ENCODE measurements around the gene BFAR. TPM values are rescaled to one million over a fixed set of nuclear protein-coding genes. Genes with fewer than 3 reads are reported as not detected.
A peak's percentile ranks its signal among the peaks of the same experiment; 100 is the strongest.

The BFAR gene
- total RNA-seq: 100 to 1,000 TPM in 1 of 4 donors, 10 to 100 TPM in 3; 56.4 to 104 (median 83.1) TPM

GRCh38 chr16:14632693-14633569 lies at the start of gene BFAR:
Gene BFAR (plus strand): TSS chr16:14632951. CDS start chr16:14644347, 11,396 bp downstream.
- intact Hi-C loops (cut with DNase I): no loop called here
- Histone ChIP-seq H3K9me3 (no peaks in the 10 kb centered on the region), H3K4me1 (peaks cover 22 to 56% of the 10 kb centered on the region in 2 donors), H3K27ac (peak within 1 kb of the TSS; percentile 78 to 93 (median 80)), H3K36me3 (no peaks in the 10 kb centered on the region), H3K4me3 (replicated peaks in 1 of 3) (peak within 1 kb of the TSS; percentile 65 to 96 (median 74)), H3K27me3 (no peaks in the 10 kb centered on the region)
- 0% methylated on average over 21 to 31 of the region's 69 CpGs for WGBS, 2 donors
- TF ChIP-seq CTCF (IDR thresholded peaks at IDR 0.05): no peak
- peak in 1 of 2 donors; percentile 98 for TF ChIP-seq POLR2A (IDR thresholded peaks at IDR 0.05)
- DNase-seq: peak; percentile 99 to 100

GRCh38 chr16:14585287-14585686 lies 47.5 kb upstream of the BFAR start:
- DNase-seq: peak; percentile 48 to 69
- intact Hi-C loops (cut with DNase I): no loop called here
- H3K27me3 ChIP-seq: no peaks in the 10 kb centered on the region
- H3K4me3 ChIP-seq (replicated peaks in 1 of 3): no peak overlapping the region
- H3K36me3 ChIP-seq: peaks cover 42 to 51% of the 10 kb centered on the region in 2 donors
- WGBS, 2 donors: 28 to 50% methylated on average over 3 of the region's 3 CpGs
- no peak overlapping the region for H3K27ac ChIP-seq
- peaks cover 8 to 23% of the 10 kb centered on the region in 2 donors for H3K4me1 ChIP-seq
- no peaks in the 10 kb centered on the region for H3K9me3 ChIP-seq
- TF ChIP-seq POLR2A (IDR thresholded peaks at IDR 0.05) (no peak), CTCF (IDR thresholded peaks at IDR 0.05) (no peak)

- H3K4me3 ChIP-seq (replicated peaks in 1 of 3): no peak overlapping the region
- no peak overlapping the region for H3K27ac ChIP-seq
- no peak for DNase-seq
- H3K9me3 ChIP-seq: no peaks in the 10 kb centered on the region
- intact Hi-C loops (cut with DNase I): no loop called here
- H3K36me3 ChIP-seq: peaks cover 43 to 51% of the 10 kb centered on the region in 2 donors
- no peaks in the 10 kb centered on the region for H3K27me3 ChIP-seq
- WGBS, 2 donors: 88 to 90% methylated on average over 3 of the region's 3 CpGs
- no peak for TF ChIP-seq POLR2A (IDR thresholded peaks at IDR 0.05)
- TF ChIP-seq CTCF (IDR thresholded peaks at IDR 0.05): no peak
- peaks cover 8 to 23% of the 10 kb centered on the region in 2 donors for H3K4me1 ChIP-seq
These were observed 46.0 kb upstream of the BFAR start for GRCh38 chr16:14586637-14587305.

- H3K4me1 ChIP-seq: no peaks in the 10 kb centered on the region
- no peak for DNase-seq
- no peak overlapping the region for H3K4me3 ChIP-seq (replicated peaks in 1 of 3)
- TF ChIP-seq POLR2A (IDR thresholded peaks at IDR 0.05) (no peak), CTCF (IDR thresholded peaks at IDR 0.05) (peak in 4 of 6 experiments; percentile 15 to 46 (median 42))
- no peak overlapping the region for H3K27ac ChIP-seq
- H3K27me3 ChIP-seq: no peaks in the 10 kb centered on the region
- WGBS, 2 donors: 67 to 70% methylated on average over 2 of the region's 2 CpGs
- no peaks in the 10 kb centered on the region for H3K9me3 ChIP-seq
- intact Hi-C loops (cut with DNase I): no loop called here
- peaks cover 37 to 44% of the 10 kb centered on the region in 2 donors for H3K36me3 ChIP-seq
These were observed 32.6 kb upstream of the BFAR start for GRCh38 chr16:14600164-14600563.

Data from thyroid gland (tissue), 4 donors.